HL-60 (cell line): ENCODE results near the gene ELP4.
A peak's percentile ranks its signal among the peaks of the same experiment; 100 is the strongest.

Experiments used
- DNase-seq, 2 experiments: peaks; one replicate each; pipeline ENCODE4 v3.0.0-alpha.2; 2010 to 2020; ENCODE audit warnings: low read depth in 1 of 2, low spot score in 1 of 2
- H3K27ac ChIP-seq: fragments of 250-450 bp; sonication (Bioruptor Pico); replicated peaks from 2 replicates; pipeline ENCODE4 v1.5.1; 2020; ENCODE audit warnings: mild to moderate bottlenecking, moderate library complexity
- H3K27me3 ChIP-seq: fragments of 250-450 bp; sonication (Bioruptor Pico); 2 replicates; pipeline ENCODE4 v1.5.1; 2021; ENCODE audit warnings: mild to moderate bottlenecking, moderate library complexity; ENCODE audit not compliant: insufficient read depth, poor library complexity, severe bottlenecking
- H3K4me3 ChIP-seq: replicated peaks from 2 replicates; pipeline ENCODE4 v1.5.1; 2011; ENCODE audit warnings: mild to moderate bottlenecking, control low read depth, low read length; ENCODE audit not compliant: insufficient read depth
- GABPA ChIP-seq: IDR thresholded peaks from 2 replicates; pipeline ENCODE4 v1.6.1; 2012; ENCODE audit warnings: low read depth
- POLR2AphosphoS5 ChIP-seq: IDR thresholded peaks from 2 replicates; pipeline ENCODE4 v1.6.1; 2012; ENCODE audit warnings: low read depth
- SPI1 ChIP-seq: IDR thresholded peaks from 2 replicates; pipeline ENCODE4 v1.6.1; 2012; ENCODE audit warnings: low read depth, mild to moderate bottlenecking, borderline replicate concordance
- TF ChIP-seq, protein P1 (sequence below): IDR thresholded peaks from 2 replicates; pipeline ENCODE4 v1.6.1; 2012; ENCODE audit warnings: low read depth; ENCODE audit not compliant: insufficient replicate concordance
- TF ChIP-seq, protein P2 (sequence below): IDR thresholded peaks from one replicate; pipeline ENCODE4 v1.5.1; 2011; ENCODE audit warnings: low read length, control low read depth, inconsistent platforms; ENCODE audit not compliant: insufficient read depth

The ELP4 gene

DNA sequence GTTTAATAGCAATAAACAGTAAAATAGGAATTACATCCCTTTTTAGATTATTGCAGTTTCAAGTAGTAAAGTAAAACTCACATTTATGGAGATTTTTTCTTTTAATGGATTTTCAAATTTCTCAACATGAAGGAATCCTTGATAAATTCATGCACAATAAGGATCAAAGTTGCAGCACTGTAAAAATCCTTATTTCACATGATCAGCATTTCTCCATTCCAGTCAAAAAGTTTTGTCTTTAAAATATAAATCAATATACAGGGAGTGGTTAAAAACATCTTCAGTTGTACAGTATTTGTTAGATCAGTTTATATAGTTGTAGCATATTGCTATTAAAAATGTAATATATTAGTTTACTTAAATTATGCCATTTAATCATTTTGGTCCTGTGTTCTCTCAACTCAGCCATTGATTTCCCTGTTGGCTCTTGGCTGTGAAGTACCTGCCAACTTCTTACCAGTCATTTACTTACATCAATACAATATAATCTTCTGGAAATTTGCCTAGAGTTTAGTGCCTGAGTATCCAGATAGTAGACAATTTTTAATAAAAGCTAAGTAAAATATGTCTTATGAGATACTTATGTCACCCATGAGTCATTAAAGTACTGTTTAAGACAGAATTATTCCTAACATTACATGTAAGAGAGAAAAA lies 12.1 kb downstream of the ELP4 start:
- TF ChIP-seq SPI1 (no peak), GABPA (no peak), POLR2AphosphoS5 (no peak)
- TF ChIP-seq, protein P1, sequence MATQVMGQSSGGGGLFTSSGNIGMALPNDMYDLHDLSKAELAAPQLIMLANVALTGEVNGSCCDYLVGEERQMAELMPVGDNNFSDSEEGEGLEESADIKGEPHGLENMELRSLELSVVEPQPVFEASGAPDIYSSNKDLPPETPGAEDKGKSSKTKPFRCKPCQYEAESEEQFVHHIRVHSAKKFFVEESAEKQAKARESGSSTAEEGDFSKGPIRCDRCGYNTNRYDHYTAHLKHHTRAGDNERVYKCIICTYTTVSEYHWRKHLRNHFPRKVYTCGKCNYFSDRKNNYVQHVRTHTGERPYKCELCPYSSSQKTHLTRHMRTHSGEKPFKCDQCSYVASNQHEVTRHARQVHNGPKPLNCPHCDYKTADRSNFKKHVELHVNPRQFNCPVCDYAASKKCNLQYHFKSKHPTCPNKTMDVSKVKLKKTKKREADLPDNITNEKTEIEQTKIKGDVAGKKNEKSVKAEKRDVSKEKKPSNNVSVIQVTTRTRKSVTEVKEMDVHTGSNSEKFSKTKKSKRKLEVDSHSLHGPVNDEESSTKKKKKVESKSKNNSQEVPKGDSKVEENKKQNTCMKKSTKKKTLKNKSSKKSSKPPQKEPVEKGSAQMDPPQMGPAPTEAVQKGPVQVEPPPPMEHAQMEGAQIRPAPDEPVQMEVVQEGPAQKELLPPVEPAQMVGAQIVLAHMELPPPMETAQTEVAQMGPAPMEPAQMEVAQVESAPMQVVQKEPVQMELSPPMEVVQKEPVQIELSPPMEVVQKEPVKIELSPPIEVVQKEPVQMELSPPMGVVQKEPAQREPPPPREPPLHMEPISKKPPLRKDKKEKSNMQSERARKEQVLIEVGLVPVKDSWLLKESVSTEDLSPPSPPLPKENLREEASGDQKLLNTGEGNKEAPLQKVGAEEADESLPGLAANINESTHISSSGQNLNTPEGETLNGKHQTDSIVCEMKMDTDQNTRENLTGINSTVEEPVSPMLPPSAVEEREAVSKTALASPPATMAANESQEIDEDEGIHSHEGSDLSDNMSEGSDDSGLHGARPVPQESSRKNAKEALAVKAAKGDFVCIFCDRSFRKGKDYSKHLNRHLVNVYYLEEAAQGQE, result no peak
- TF ChIP-seq, protein P2, sequence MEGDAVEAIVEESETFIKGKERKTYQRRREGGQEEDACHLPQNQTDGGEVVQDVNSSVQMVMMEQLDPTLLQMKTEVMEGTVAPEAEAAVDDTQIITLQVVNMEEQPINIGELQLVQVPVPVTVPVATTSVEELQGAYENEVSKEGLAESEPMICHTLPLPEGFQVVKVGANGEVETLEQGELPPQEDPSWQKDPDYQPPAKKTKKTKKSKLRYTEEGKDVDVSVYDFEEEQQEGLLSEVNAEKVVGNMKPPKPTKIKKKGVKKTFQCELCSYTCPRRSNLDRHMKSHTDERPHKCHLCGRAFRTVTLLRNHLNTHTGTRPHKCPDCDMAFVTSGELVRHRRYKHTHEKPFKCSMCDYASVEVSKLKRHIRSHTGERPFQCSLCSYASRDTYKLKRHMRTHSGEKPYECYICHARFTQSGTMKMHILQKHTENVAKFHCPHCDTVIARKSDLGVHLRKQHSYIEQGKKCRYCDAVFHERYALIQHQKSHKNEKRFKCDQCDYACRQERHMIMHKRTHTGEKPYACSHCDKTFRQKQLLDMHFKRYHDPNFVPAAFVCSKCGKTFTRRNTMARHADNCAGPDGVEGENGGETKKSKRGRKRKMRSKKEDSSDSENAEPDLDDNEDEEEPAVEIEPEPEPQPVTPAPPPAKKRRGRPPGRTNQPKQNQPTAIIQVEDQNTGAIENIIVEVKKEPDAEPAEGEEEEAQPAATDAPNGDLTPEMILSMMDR, result no peak
- no peak for DNase-seq
- no peak overlapping the region for H3K4me3 ChIP-seq
- H3K27ac ChIP-seq, result no peak overlapping the region
- H3K27me3 ChIP-seq, result no peaks in the 10 kb centered on the region

GRCh38 chr11:31529189-31529588 lies 19.6 kb downstream of the ELP4 start:
- H3K27ac ChIP-seq, result no peak overlapping the region
- H3K27me3 ChIP-seq, result no peaks in the 10 kb centered on the region
- TF ChIP-seq, protein P2, result no peak
- TF ChIP-seq, protein P1, result no peak
- TF ChIP-seq GABPA, result no peak
- TF ChIP-seq POLR2AphosphoS5, result no peak
- no peak for TF ChIP-seq SPI1
- DNase-seq, result peak in 1 of 2 experiments; percentile 1
- no peak overlapping the region for H3K4me3 ChIP-seq

DNA sequence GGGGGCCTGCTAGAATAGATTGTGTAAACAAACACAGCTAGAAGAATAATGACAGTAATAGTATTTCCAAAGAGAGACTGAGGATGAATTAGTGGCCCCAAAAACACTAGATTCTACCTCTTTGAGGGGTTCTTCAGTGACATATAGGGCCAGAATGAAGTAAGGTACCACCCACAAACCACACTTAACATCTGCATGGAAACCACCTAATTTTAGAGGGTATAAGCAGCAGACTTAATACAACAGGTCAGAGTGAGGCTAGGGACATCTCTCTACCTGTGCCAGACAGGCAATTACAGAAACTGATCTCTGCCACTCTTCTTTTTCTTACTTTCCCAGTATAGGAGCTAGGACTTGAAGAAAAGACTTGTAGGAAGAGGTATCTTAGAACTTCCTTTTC lies 20.1 kb downstream of the ELP4 start:
- Histone ChIP-seq H3K27me3 (no peaks in the 10 kb centered on the region), H3K4me3 (no peak overlapping the region), H3K27ac (no peak overlapping the region)
- no peak for TF ChIP-seq SPI1
- no peak for TF ChIP-seq POLR2AphosphoS5
- no peak for TF ChIP-seq GABPA
- TF ChIP-seq, protein P1, result no peak
- TF ChIP-seq, protein P2, result no peak
- DNase-seq, result no peak
